Measurements from ENCODE around the gene CXXC5.

The CXXC5 gene

GRCh38 chr5:139696167-139696893 is 48.2 kb downstream of the CXXC5 start:
- no peak overlapping the region for H3K4me3 ChIP-seq (ENCODE audit: low read depth, low read length)
- no peak for TF ChIP-seq CTCF (IDR thresholded peaks at IDR 0.05; ENCODE audit: insufficient read depth, low read depth, low read length, missing control alignments)
- DNase-seq (ENCODE audit: low read depth): no peak

GRCh38 chr5:139696894-139697658 is 48.9 kb downstream of the CXXC5 start:
- no peak for DNase-seq (ENCODE audit: low read depth)
- no peak for TF ChIP-seq CTCF (IDR thresholded peaks at IDR 0.05; ENCODE audit: insufficient read depth, low read depth, low read length, missing control alignments)

GRCh38 chr5:139698490-139699146 is 50.5 kb downstream of the CXXC5 start:
- no peak overlapping the region for H3K4me3 ChIP-seq (ENCODE audit: low read depth, low read length)
- peak; percentile 59 for DNase-seq (ENCODE audit: low read depth)
- TF ChIP-seq CTCF (IDR thresholded peaks at IDR 0.05; ENCODE audit: insufficient read depth, low read depth, low read length, missing control alignments): no peak

More at GRCh38 chr5:139696894-139697658, 48.9 kb downstream of the CXXC5 start:
- H3K4me3 ChIP-seq (ENCODE audit: low read depth, low read length): peak overlapping the region; percentile 21

- H3K4me3 ChIP-seq (ENCODE audit: low read depth, low read length): no peak overlapping the region
- no peak for TF ChIP-seq CTCF (IDR thresholded peaks at IDR 0.05; ENCODE audit: insufficient read depth, low read depth, low read length, missing control alignments)
- no peak for DNase-seq (ENCODE audit: low read depth)
These were observed 51.2 kb downstream of the CXXC5 start for GRCh38 chr5:139699351-139699750.

GRCh38 chr5:139700711-139701055 is 52.5 kb downstream of the CXXC5 start:
- H3K4me3 ChIP-seq (ENCODE audit: low read depth, low read length): no peak overlapping the region
- DNase-seq (ENCODE audit: low read depth): no peak
- TF ChIP-seq CTCF (IDR thresholded peaks at IDR 0.05; ENCODE audit: insufficient read depth, low read depth, low read length, missing control alignments): no peak

GRCh38 chr5:139701056-139701741 is 53.0 kb downstream of the CXXC5 start:
- no peak for DNase-seq (ENCODE audit: low read depth)
- H3K4me3 ChIP-seq (ENCODE audit: low read depth, low read length): no peak overlapping the region
- no peak for TF ChIP-seq CTCF (IDR thresholded peaks at IDR 0.05; ENCODE audit: insufficient read depth, low read depth, low read length, missing control alignments)

Data from GM12865 (cell line).